Upper lobe of left lung (tissue), 6 donors: ENCODE results near the gene CERS1. TPM values are rescaled to one million over a fixed set of nuclear protein-coding genes. Genes with fewer than 3 reads are reported as not detected.

Experiments used
- ATAC-seq, 2 donors: fragments of 200-7000 bp; cut with Tn5 transposase; one replicate each; pipeline ENCODE4 v1.9.1; 2022; ENCODE audit warnings: mild to moderate bottlenecking in 2 of 2, moderate library complexity in 2 of 2; ENCODE audit not compliant: low FRiP score in 2 of 2
- DNase-seq, 2 donors: peaks; one replicate each; pipeline ENCODE4 v3.0.0-alpha.2; 2019 to 2020
- H3K27ac ChIP-seq, 4 donors: fragments of 200-600 bp; sonication (generic); one replicate each; pipeline ENCODE4 v1.5.1; 2016 to 2019
- H3K27me3 ChIP-seq, 4 donors: fragments of 200-600 bp; sonication (generic); one replicate each; pipeline ENCODE4 v1.5.1; 2017 to 2019
- H3K36me3 ChIP-seq, 4 donors: fragments of 200-600 bp; sonication (generic); one replicate each; pipeline ENCODE4 v1.5.1; 2016 to 2019
- H3K4me1 ChIP-seq, 4 donors: fragments of 200-600 bp; sonication (generic); one replicate each; pipeline ENCODE4 v1.5.1; 2018 to 2019
- H3K4me3 ChIP-seq, 4 donors: fragments of 200-600 bp; sonication (generic); one replicate each; pipeline ENCODE4 v1.5.1; 2017 to 2019; ENCODE audit warnings: mild to moderate bottlenecking in 2 of 4, moderate library complexity in 1 of 4
- H3K9me3 ChIP-seq, 4 donors: fragments of 200-600 bp; sonication (generic); one replicate each; pipeline ENCODE4 v1.5.1; 2018 to 2019
- CTCF ChIP-seq, 6 experiments: fragments of 450-650 bp in 4 of 6; fragments of 200-600 bp in 2 of 6; sonication (generic) in 2 of 6; IDR thresholded peaks; one replicate each; pipeline ENCODE4 v1.5.1; 2016 to 2019; ENCODE audit warnings: antibody characterized with exemption in 6 of 6
- EP300 ChIP-seq, 4 donors: sonication (generic); formaldehyde crosslinking; IDR thresholded peaks; one replicate each; pipeline ENCODE4 v1.5.1; 2017; ENCODE audit warnings: antibody characterized with exemption in 4 of 4, control low read depth in 2 of 4
- POLR2A ChIP-seq, 4 donors: fragments of 450-650 bp; IDR thresholded peaks; one replicate each; pipeline ENCODE4 v1.5.1; 2016 to 2017; ENCODE audit warnings: antibody characterized with exemption in 4 of 4, mild to moderate bottlenecking in 2 of 4
- POLR2AphosphoS5 ChIP-seq, 2 donors: sonication (generic); formaldehyde crosslinking; IDR thresholded peaks; one replicate each; pipeline ENCODE4 v1.5.1; 2017; ENCODE audit warnings: antibody characterized with exemption in 2 of 2
- WGBS, 2 donors: methylation state at CpG; one replicate each; pipeline ENCODE4 v1.1.5; 2017 to 2018; 5-methylcytosine and 5-hydroxymethylcytosine counted together
- total RNA-seq, 6 donors: library from RNA; depleted of rRNA in 4 of 6; stranded (reverse); fragments of >200 nt in 4 of 6; gene quantifications; one replicate each; pipeline versions ENCODE4 v1.1.0 to v1.2.1, GENCODE V29; 2016 to 2021
- donor health status: DM: no; HTN: no; CAD: no; lungs with moderate emphysema.
- donor health status: DM: no; HTN: yes; CAD: no; lungs with severe emphysema.

CERS1 gene
- total RNA-seq, 6 donors from 2014 or later, result 0.20 to 0.30 TPM; not detected in 4

GRCh38 chr19:18894254-18895037 lies 1.5 kb downstream of the CERS1 start:
- peaks cover 0 to 9% (median 7%) of the 10 kb centered on the region in 4 donors for H3K36me3 ChIP-seq
- H3K9me3 ChIP-seq, result no peaks in the 10 kb centered on the region
- DNase-seq, result no peak
- H3K27ac ChIP-seq, result no peak overlapping the region
- peak overlapping the region in 3 of 4 donors; percentile 36 to 45 (median 39) for H3K4me3 ChIP-seq
- TF ChIP-seq EP300 (IDR thresholded peaks at IDR 0.05) (no peak), POLR2A (IDR thresholded peaks at IDR 0.05) (no peak), CTCF (IDR thresholded peaks at IDR 0.05) (no peak), POLR2AphosphoS5 (IDR thresholded peaks at IDR 0.05) (no peak)
- H3K27me3 ChIP-seq, result peaks cover 0 to 26% (median 14%) of the 10 kb centered on the region in 4 donors
- no peak for ATAC-seq
- peaks cover 16 to 25% (median 18%) of the 10 kb centered on the region in 4 donors for H3K4me1 ChIP-seq
- WGBS, 2 donors, result 6 to 9% methylated on average over 7 to 25 of the region's 28 CpGs

GRCh38 chr19:18893587-18894253 lies 2.2 kb downstream of the CERS1 start:
- no peak overlapping the region for H3K4me3 ChIP-seq
- peak in 1 of 2 donors; percentile 74 for DNase-seq

GRCh38 chr19:18889949-18890745 lies 5.8 kb downstream of the CERS1 start:
- 84 to 86% methylated on average over 10 of the region's 10 CpGs for WGBS, 2 donors
- Histone ChIP-seq H3K4me3 (no peak overlapping the region), H3K4me1 (peaks cover 5 to 12% (median 7%) of the 10 kb centered on the region in 4 donors), H3K27ac (no peak overlapping the region), H3K9me3 (no peaks in the 10 kb centered on the region), H3K27me3 (peaks cover 0 to 12% (median 7%) of the 10 kb centered on the region in 4 donors), H3K36me3 (no peaks in the 10 kb centered on the region)
- ATAC-seq (no peak), DNase-seq (no peak)
- TF ChIP-seq EP300 (IDR thresholded peaks at IDR 0.05) (no peak), CTCF (IDR thresholded peaks at IDR 0.05) (no peak), POLR2AphosphoS5 (IDR thresholded peaks at IDR 0.05) (no peak), POLR2A (IDR thresholded peaks at IDR 0.05) (no peak)

More at GRCh38 chr19:18893587-18894253, 2.2 kb downstream of the CERS1 start:
- TF ChIP-seq POLR2AphosphoS5 (IDR thresholded peaks at IDR 0.05), result no peak
- TF ChIP-seq EP300 (IDR thresholded peaks at IDR 0.05), result no peak
- WGBS, 2 donors, result 48 to 64% methylated on average over 16 to 18 of the region's 18 CpGs
- no peak overlapping the region for H3K27ac ChIP-seq
- H3K36me3 ChIP-seq, result peaks cover 0 to 2% (median under 1%) of the 10 kb centered on the region in 4 donors
- peaks cover 16 to 25% (median 18%) of the 10 kb centered on the region in 4 donors for H3K4me1 ChIP-seq
- H3K27me3 ChIP-seq, result peaks cover 0 to 26% (median 14%) of the 10 kb centered on the region in 4 donors
- H3K9me3 ChIP-seq, result no peaks in the 10 kb centered on the region
- no peak for ATAC-seq

- DNase-seq (no peak), ATAC-seq (no peak)
- H3K9me3 ChIP-seq, result no peaks in the 10 kb centered on the region
- no peaks in the 10 kb centered on the region for H3K36me3 ChIP-seq
- no peak overlapping the region for H3K4me3 ChIP-seq
- no peak overlapping the region for H3K27ac ChIP-seq
- no peaks in the 10 kb centered on the region for H3K4me1 ChIP-seq
- WGBS, 2 donors, result 93 to 98% methylated on average over 4 of the region's 4 CpGs
- TF ChIP-seq POLR2AphosphoS5 (IDR thresholded peaks at IDR 0.05) (no peak), CTCF (IDR thresholded peaks at IDR 0.05) (no peak), EP300 (IDR thresholded peaks at IDR 0.05) (no peak)
- H3K27me3 ChIP-seq, result no peaks in the 10 kb centered on the region
These were observed 9.0 kb downstream of the CERS1 start for GRCh38 chr19:18886972-18887371.
